Erythroblast (primary cell): ENCODE measurements around the gene UCHL5.

Source experiments
- GATA1 ChIP-seq: IDR thresholded peaks from 2 replicates; pipeline ENCODE4 v1.6.1; 2011; ENCODE audit warnings: low read depth, mild to moderate bottlenecking, control low read depth, low read length, moderate library complexity
- POLR2A ChIP-seq: IDR thresholded peaks from 2 replicates; pipeline ENCODE4 v1.6.1; 2011; ENCODE audit warnings: mild to moderate bottlenecking, low read length

- TF ChIP-seq POLR2A (no peak), GATA1 (no peak)
These were observed 46.2 kb downstream of the UCHL5 start for GRCh38 chr1:193013005-193013404.
